Fibroblast of gingiva (primary cell): ENCODE results near the gene IQGAP2.
"Not testable (repeated sequence)": the region's sequence is repeated elsewhere in the genome, so short reads cannot be mapped to it uniquely, and the experiment has no call there.

Experiments
- DNase-seq: peaks from one replicate; pipeline ENCODE4 v3.0.0-alpha.2; 2011; ENCODE audit warnings: low read depth

The IQGAP2 gene

DNA sequence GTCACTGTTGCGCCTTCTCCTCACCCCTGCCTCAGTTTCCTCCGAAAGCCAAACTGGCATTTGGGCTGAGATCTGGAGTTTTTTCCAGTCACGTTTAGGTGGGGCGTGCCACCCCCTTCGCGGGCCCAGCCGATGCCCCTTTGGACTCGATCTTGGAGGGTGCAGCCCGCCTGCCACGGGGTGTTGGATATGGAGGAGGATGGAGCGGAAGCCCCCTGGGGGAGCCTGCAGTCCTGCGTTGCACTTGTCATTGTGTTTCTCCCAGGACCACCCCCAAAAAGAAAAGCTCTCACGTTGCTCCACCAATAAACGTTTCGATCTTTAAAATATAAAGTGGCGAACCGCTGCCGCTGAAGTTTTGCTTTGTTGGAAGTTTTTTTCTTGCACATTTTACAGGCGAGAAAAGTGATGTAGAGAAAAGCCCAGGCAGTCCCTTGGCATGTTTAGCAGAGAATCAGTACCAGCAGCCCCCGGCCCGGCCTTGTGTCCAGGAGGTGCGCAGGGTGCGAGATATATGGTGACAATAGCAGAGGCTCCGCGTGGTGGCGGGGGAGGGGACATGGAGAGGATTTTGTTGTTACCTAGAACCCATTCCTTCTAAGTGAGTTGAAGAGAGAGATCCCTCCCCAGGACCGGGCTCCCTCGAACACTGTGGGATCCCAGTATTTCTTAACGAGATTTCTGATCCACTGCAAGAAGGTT lies 313.5 kb downstream of the IQGAP2 start:
- DNase-seq = no peak

- no peak for DNase-seq
Observed at GRCh38 chr5:76717222-76718083, 314.4 kb downstream of the IQGAP2 start.

GRCh38 chr5:76718381-76718832 lies 315.3 kb downstream of the IQGAP2 start:
- peak; percentile 38 for DNase-seq

- DNase-seq = peak; percentile 43
Observed at GRCh38 chr5:76718880-76719279, 315.8 kb downstream of the IQGAP2 start.

GRCh38 chr5:76720988-76721569 lies 318.0 kb downstream of the IQGAP2 start:
- DNase-seq = no peak

GRCh38 chr5:76723266-76723665 lies 320.2 kb downstream of the IQGAP2 start:
- no peak for DNase-seq

DNA sequence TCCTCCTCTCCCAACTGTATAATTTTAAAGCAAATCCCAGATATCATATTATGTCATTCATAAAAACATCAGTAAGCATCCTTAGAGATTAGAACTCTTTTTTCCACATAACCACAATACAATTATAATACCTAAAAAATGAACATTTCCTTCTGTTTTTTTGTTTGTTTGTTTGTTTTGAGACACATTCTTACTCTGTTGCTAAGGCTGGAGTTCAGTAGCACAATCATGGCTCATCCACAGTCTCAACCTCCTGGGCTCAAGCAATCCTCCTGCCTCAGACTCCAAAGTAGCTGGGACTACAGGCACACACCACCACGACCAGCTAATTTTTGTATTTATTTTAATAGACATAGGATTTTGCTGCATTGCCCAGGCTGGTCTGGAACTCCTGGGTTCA lies 320.8 kb downstream of the IQGAP2 start:
- no peak for DNase-seq

- peak; percentile 48 for DNase-seq
Observed at GRCh38 chr5:76724871-76725270, 321.8 kb downstream of the IQGAP2 start.

DNA sequence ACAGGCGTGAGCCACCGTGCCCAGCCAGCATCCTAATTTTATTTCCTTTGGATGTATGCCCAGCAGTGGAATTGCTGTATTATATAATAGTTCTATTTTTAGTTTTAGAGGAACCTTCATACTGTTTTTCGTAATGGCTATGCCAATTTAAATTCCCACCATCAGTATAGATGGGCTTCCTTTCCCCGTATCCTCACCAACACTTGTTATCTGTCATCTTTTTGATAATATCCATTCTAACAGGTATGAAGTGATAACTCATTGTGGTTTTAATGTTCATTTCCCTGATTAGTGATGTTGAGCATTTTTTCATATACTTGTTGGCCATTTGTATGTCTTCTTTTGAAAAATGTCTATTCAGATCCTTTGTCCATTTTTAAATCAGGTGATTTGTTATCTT lies 325.9 kb downstream of the IQGAP2 start:
- no peak for DNase-seq

DNA sequence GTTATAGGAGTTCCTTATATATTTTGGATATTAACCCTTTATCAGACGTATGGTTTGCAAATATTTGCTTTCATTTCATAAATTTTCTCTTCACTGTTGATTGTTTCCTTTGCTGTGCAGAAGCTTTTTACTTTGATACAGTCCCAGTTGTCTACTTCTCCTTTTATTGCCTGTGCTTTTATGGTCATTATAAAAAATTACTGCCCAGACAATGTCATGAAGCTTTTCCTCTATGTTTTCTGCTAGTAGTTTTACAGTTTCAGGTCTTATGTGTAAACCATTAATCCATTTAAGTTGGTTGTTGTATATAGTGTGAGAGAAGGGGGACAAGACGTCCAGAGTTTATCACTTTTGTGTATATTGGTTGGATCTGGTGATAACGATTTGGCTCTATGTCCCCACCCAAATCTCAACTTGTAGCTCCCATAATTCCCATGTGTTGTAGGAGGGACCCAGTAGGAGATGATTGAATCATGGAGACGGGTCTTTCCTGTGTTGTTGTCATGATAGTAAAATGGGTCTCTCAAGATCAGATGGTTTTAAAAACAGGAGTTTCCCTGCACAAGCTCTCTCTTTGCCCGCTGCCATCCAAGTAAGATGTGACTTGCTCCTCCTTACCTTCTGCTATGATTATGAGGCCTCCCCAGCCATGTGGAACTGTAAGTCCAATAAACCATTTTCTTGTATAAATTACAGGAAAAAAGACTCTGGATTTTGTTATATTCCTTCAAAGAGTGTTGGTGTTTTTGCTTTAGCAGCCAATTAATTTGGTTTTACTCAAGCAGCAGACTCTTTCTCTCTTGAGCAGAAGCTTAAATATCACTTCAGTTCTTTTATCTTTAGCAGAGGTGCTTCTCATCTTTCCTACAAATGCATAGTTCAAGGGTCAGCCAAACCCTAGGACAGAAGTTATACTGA lies 326.5 kb downstream of the IQGAP2 start:
- DNase-seq = no peak

DNA sequence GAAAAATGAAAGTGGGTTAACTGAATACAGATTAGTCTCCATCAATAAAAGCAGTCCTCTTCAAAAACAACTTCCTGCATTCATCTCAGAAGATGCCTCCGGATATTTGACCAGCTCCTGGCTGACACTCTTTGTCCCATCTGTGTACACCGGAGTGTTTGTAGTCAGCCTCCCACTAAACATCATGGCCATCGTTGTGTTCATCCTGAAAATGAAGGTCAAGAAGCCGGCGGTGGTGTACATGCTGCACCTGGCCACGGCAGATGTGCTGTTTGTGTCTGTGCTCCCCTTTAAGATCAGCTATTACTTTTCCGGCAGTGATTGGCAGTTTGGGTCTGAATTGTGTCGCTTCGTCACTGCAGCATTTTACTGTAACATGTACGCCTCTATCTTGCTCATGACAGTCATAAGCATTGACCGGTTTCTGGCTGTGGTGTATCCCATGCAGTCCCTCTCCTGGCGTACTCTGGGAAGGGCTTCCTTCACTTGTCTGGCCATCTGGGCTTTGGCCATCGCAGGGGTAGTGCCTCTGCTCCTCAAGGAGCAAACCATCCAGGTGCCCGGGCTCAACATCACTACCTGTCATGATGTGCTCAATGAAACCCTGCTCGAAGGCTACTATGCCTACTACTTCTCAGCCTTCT lies 329.4 kb downstream of the IQGAP2 start:
- DNase-seq = no peak

GRCh38 chr5:76733049-76733417 lies 329.9 kb downstream of the IQGAP2 start:
- DNase-seq = no peak

GRCh38 chr5:76735762-76736545 lies 332.9 kb downstream of the IQGAP2 start:
- no peak for DNase-seq

DNA sequence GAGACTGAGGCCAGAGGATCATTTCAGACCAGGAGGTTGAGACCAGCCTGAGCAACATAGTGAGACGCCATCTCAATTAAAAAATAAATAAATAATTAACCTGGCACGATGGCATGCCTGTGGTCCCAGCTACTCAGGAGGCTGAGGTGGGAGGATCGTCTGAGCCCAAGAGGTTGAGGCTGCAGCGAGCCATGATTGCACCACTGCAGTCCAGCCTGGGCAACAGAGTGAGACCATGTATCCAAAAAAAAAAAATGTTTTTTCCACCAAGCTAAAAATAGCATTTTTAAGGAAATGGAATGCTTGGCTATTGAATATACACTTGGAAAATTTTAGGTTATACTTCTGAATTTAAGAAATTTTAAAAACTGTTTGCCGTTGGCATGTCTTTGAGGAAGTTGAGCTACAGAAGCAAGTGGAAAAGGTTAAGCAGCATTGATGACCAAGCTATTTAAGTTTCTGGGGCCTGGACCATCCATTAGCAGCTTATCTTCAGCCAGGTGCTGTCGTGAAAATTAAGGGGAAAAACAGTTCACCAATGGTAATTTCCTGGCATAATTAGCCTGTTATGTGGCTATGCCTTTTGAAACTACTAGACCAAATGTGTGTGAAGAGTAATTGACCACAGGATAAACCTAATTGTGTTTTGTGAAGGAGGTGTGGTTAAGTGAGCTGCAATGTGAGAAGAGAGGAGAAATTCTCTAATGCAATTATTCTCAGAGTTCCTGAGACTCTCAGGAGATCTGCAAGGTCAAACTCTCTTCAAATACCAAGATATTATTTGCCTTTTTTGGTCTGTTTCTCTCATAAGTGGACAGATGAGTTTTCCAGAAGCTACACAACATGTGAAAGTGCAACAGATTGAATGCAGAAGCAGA lies 333.8 kb downstream of the IQGAP2 start:
- DNase-seq = no peak

DNA sequence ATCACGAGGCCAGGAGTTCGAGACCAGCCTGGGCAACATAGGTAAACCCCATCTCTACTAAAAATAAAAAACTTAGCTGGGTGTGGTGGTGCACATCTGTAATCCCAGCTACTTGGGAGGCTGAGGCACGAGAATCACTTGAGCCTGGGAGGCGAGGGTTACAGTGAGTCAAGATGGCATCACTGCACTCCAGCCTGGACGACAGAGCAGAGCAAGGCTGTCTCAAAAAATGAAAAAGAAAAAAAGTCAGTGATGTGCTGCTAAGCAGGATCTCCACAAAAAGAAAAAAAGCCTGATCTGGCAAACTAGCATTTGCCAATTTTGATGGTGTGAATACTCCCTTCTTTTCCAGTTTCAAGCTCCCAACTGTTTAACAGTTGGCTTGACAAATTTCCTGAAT lies 334.8 kb downstream of the IQGAP2 start:
- DNase-seq = no peak

- DNase-seq = not testable (repeated sequence)
Observed at GRCh38 chr5:76741506-76741905, 338.4 kb downstream of the IQGAP2 start.

- peak; percentile 52 for DNase-seq
Observed at GRCh38 chr5:76742583-76742982, 339.5 kb downstream of the IQGAP2 start.

- no peak for DNase-seq
Observed at GRCh38 chr5:76744632-76745031, 341.5 kb downstream of the IQGAP2 start.

DNA sequence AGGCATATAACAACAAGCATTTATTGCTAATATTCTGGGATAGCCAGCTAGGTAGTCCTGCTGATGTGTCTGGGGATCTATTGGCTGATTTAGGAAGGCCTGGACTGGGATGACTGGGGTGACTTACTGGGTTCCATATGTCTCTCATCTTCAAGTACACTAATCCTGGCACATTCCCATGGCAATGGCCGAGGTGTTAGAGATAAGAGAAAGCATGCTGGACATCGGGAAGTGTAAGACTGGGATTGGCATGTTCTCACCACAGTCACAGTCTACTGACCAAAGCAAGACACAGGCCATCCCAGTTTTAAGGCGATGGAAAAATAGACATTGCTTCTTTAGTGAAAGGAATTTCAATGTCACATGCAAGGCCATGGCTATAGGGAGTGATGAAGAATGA lies 342.6 kb downstream of the IQGAP2 start:
- no peak for DNase-seq

GRCh38 chr5:76746677-76747076 lies 343.6 kb downstream of the IQGAP2 start:
- no peak for DNase-seq
